WI38 (cell line): ENCODE results near the gene HDAC5.

Experiments
- H3K4me3 ChIP-seq: 2 replicates; pipeline ENCODE4 v1.5.1; 2011; ENCODE audit warnings: low read depth, mild to moderate bottlenecking, control low read depth, low read length
- CTCF ChIP-seq: IDR thresholded peaks from 2 replicates; pipeline ENCODE4 v1.5.1; 2012; ENCODE audit warnings: low read depth, mild to moderate bottlenecking, control low read depth, low read length

The HDAC5 gene

GRCh38 chr17:44123356-44124117 is at the start of gene HDAC5:
HDAC5 (minus strand) TSS chr17:44123641; CDS start chr17:44117515, 6,126 bp downstream.
- peak within 1 kb of the TSS; percentile 84 for H3K4me3 ChIP-seq
- TF ChIP-seq CTCF = peak; percentile 59

- no peak for TF ChIP-seq CTCF
- H3K4me3 ChIP-seq = no peak overlapping the region
Observed at GRCh38 chr17:44171931-44172455, 48.6 kb upstream of the HDAC5 start.

- peak within 1 kb of the TSS; percentile 8; the same call in 1 of the 2 replicates for H3K4me3 ChIP-seq
Observed at GRCh38 chr17:44170499-44171201, 47.2 kb upstream of the HDAC5 start, which contains the start of gene ASB16. ASB16 (plus strand) TSS chr17:44170704; CDS start chr17:44170790, 86 bp downstream.

GRCh38 chr17:44170135-44170498 is 46.7 kb upstream of the HDAC5 start:
- H3K4me3 ChIP-seq = peak overlapping the region; percentile 8; the same call in 1 of the 2 replicates
- no peak for TF ChIP-seq CTCF

More at GRCh38 chr17:44170499-44171201, 47.2 kb upstream of the HDAC5 start, which contains the start of gene ASB16:
- TF ChIP-seq CTCF = no peak

- no peak for TF ChIP-seq CTCF
- no peak overlapping the region for H3K4me3 ChIP-seq
Observed at GRCh38 chr17:44167181-44167861, 43.9 kb upstream of the HDAC5 start.

- no peak for TF ChIP-seq CTCF
Observed at GRCh38 chr17:44164476-44164875, 41.0 kb upstream of the HDAC5 start.

More at GRCh38 chr17:44164476-44164875, 41.0 kb upstream of the HDAC5 start:
- no peak overlapping the region for H3K4me3 ChIP-seq
